HG02943 (cell line): ENCODE data around the gene TMEM117.
"Not testable (repeated sequence)": the region's sequence is repeated elsewhere in the genome, so short reads cannot be mapped to it uniquely, and the experiment has no call there.

Experiments used
- ATAC-seq: cut with Tn5 transposase; IDR thresholded peaks from one replicate; pipeline ENCODE4 v1.9.1; 2021; ENCODE audit warnings: mild to moderate bottlenecking, low read depth, moderate library complexity; ENCODE audit not compliant: unreplicated experiment

Gene TMEM117

GRCh38 chr12:44342371-44342770, 506.5 kb downstream of the TMEM117 start:
- ATAC-seq, result no peak

- ATAC-seq, result no peak
Observed at GRCh38 chr12:44347145-44347544, 511.3 kb downstream of the TMEM117 start.

- no peak for ATAC-seq
Observed at GRCh38 chr12:44357494-44357893, 521.6 kb downstream of the TMEM117 start.

DNA sequence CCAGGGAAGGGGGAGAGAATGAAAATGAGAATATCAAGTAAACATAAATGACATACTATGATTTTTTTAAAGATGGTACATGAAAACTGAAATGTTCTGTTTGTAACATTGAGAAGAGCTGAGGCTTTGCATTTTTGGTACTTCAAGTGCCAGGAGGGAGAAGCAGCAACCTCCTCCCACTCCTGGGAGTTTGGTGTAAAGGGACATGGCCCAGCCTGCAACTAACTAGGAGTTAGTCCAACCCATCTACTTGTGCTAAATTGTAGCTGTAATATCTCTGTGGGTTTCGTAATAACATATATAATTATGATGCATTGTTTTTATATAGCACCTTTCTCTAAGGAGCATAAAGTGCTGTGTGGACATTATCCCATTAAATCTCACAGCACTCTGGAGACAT, 522.8 kb downstream of the TMEM117 start:
- ATAC-seq, result no peak

DNA sequence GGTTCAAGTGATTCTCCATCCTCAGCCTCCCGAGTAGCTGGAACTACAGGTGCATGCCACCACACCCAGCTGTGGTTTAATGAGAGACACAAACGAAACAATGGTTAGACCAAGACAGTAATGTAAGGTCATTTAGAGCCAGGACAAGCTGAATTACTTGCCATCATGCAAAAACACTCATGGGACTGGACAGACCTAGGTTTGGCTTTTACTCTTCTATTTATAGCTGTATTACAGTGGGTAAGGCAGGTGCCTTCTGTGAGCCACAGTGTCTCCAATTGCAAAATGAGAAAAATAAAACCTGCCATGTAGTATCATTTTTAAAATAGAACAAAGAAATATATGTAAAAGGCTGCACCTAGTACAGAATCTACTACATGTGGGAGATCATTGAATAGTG, 527.1 kb downstream of the TMEM117 start:
- no peak for ATAC-seq

DNA sequence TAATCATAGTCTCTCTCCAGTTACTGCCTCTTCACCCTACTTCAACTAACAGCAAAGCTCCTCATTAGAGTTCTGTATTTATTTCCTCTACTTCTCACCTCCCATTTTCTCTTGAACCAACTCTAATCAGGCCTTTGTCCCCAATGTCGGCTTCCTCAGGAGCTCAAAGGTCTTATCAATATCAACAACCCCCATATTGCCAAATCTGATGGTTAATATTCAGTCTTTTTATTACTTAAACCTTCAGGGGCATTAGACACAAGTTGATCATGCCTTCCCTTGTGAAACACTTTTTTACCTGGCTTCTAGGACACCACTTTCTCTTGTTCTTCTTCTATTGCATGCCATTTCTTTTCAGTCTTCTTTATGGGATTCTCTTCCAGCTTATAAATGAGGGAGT, 531.3 kb downstream of the TMEM117 start:
- no peak for ATAC-seq

DNA sequence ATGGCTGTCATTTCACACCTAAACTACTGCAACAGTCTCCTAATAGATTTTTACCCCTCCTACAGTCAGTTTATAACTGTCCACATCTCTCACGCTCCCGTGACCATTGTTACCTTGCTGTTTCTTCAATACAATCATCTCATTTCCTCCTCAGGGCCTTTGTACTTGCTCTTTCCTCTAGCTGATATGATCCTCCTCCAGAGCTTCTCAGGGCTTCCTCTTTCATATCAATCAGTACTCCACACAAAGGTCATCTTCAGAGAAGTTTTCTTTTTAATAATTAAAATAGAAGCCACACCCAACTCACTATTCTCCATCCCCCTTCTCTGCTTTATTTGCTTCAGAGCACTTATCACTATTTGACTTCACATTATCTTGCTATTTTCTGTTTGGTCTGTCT, 532.0 kb downstream of the TMEM117 start:
- no peak for ATAC-seq

GRCh38 chr12:44369998-44370397, 534.1 kb downstream of the TMEM117 start:
- ATAC-seq, result no peak

DNA sequence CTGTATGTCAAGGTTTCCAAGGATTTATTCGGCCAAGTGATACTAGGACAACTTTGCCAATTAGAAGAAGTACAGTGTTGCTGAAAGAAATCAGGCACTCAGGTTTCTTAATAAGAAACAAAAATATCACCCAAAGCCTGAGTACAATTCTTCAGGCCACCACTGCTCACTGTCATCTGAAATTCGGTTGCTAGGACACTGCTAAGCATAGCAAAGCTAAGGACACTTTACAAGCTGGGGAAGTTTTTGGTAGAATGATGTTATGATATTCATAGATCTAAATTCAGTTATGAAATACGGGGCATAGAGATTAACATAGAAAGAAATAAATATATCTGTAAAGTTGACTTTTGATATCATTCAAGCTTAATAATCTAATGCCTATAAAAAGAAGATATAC, 535.1 kb downstream of the TMEM117 start:
- no peak for ATAC-seq

DNA sequence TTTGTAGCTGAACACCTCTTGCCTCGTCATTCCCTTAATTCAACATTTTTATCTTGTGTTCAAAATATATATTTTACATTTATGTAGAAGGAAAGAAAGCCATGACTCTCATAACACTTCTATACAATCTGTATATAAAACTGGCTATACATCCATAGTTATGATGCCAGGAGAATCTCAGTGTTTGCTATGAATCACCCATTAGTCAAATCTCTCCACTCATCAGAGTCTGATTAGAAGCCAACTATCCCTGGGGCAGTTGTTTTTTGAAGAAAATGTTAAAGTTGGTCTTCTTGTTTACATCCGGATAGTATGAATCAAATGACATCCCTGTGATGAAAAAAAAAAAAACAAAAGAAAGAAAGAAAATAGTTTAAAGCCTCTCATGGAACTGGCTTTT, 536.4 kb downstream of the TMEM117 start:
- no peak for ATAC-seq

GRCh38 chr12:44375694-44376093, 539.8 kb downstream of the TMEM117 start:
- ATAC-seq, result no peak

DNA sequence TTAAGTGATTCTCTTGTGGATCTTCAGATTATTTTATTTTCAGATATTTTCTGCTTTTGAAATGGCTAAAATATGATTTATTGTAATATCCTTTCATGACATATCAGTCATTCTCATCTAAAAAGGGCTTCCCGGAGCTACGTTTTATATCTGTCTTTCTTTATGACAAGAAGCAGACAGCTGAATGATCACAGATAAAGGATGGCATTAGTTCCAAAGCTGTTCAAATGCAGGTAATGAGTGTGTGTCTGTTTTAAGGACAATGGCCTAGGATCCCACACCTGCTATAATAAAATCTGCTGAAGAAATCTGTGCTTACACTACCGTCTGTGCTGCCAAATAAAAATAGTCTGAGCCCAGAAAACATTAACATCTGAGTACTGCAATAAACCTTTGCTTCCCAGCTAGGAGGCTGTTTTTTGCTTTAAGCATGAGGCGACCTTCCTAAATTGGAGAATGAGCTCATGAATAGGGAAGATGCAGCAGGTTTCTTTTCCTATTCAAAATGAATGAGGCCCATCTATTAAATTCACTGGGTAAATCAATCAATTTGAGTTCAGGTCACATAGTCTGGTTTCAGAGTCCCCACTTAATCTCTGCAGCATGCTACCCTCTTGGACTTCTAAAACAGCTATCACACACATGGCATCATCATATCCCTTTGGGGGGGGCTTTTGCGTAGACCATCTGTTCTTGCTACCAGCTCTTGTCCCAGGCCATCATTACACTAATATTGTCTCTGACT, 541.7 kb downstream of the TMEM117 start:
- ATAC-seq, result no peak

DNA sequence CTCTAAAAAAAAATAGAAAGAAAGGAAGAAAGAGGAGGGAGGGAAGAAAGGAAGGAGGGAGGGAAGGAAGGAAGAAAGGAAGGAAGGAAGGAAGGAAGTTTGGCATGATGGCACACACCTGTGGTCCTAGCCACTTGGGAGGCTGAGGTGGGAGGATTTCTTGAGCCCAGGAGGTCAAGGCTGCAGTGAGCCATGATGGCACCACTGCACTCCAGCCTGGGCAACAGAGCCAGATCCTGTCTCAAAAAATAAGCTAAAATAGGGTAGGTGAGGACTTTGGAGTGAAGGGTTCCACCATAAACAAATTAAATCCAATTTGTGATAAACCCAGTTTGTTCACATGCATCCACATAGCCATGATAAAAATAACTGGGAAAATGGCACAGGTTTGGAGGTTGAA, 543.2 kb downstream of the TMEM117 start:
- not testable (repeated sequence) for ATAC-seq

GRCh38 chr12:44379831-44380230, 544.0 kb downstream of the TMEM117 start:
- ATAC-seq, result no peak

DNA sequence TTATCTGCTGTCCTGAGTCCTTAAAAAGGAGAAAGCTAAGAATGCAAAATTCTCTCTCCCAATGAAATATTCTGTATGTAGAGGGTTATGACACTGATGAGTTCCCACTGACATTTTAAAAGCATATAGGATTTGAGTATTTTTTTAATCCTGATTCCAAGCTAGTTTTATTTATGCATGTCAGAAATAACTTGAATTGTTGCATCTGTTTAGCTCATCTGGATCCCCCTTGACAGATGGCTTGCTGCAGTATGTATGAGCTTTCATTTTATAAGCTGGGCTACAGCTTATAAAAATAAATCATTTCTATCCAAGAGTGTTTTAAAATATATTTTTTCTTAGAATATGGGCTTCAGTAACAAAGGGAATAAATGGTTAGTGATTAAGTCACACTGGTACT, 545.0 kb downstream of the TMEM117 start:
- no peak for ATAC-seq

DNA sequence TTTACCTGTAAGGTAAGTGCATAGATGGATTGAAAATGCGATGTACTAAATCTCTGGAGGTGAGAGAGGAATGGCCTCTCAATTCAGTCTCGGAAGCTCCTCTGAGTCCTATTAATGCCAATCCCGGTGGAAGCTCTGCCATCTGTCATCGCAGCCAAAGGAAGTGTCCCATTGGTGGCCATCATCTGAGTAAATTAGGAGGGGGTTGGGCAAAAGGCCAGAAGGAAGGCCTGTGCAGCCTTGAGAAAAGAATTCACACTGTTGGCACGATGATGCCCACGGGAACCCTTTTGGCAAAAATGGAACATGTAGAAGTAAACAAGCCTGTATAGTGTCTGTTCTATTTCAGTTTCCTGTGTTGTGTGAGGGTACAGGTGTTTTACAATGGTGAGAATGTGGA, 545.5 kb downstream of the TMEM117 start:
- no peak for ATAC-seq

GRCh38 chr12:44384136-44384535, 548.3 kb downstream of the TMEM117 start:
- no peak for ATAC-seq

- ATAC-seq, result no peak
Observed at GRCh38 chr12:44385964-44386363, 550.1 kb downstream of the TMEM117 start.

GRCh38 chr12:44387581-44387980, 551.7 kb downstream of the TMEM117 start:
- ATAC-seq, result no peak

- ATAC-seq, result no peak
Observed at GRCh38 chr12:44389038-44389437, 553.2 kb downstream of the TMEM117 start.

DNA sequence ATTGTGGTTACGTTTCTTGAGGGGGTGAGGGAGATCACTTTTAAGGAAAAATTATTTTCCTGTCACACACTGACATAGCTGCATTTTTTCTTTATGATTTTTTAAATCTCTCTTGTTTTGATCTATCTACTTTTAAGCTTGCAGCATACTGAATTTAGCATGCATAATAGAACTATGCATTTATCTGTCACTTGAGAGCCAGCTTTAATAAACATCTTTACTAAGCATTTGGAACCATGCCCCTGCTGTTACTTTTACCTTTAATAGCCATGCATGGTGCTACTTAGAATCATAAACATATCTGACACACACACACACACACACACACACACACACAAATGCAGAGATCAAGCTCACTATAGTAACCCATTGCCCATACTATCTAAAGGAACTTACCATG, 554.0 kb downstream of the TMEM117 start:
- ATAC-seq, result no peak

DNA sequence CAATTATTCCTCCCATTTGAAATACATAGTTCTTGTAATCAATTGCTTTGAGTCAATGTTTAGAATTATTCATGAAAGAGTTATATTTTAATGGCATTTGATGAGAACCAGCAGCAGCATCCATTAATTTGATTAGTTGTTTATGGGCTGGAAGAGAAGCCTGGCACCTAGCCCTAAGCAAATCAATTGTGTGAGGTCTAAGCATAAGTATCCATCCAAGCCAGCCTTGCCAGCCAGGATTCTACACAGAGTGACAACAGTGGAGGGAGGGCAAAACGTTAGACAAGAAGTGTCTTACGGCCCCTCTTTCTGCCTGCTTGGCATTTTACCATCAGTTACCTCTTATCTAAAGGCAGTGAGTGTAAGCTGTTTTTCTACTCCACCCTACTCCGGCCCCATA, 561.8 kb downstream of the TMEM117 start:
- no peak for ATAC-seq

DNA sequence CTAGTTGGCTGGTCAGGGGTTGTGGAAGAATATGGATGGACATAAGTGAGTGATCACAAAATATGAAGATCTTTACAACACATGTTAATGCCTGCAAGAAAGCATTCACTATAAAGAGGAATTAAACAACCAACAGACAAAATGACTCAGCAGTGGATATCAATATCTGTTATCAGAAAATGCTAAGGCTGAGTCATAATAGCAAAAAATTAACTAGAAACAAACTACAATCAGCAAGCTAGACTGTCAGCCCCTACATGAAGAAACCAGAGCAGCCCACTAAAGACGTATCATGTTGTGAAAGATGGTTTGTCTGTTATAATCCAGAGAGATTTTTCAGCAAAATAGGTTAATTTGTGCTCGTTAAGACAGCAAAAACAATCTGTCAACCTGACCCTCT, 567.3 kb downstream of the TMEM117 start:
- no peak for ATAC-seq
